Inflammatory macrophage treated with lipopolysaccharide for 1 hour (primary cell): Measurements from ENCODE around the gene SERPINA1.

Experiments used
- DNase-seq, 2 donors: peaks; one replicate each; pipeline ENCODE4 v3.0.0-alpha.2; 2020 to 2022

Gene SERPINA1

DNA sequence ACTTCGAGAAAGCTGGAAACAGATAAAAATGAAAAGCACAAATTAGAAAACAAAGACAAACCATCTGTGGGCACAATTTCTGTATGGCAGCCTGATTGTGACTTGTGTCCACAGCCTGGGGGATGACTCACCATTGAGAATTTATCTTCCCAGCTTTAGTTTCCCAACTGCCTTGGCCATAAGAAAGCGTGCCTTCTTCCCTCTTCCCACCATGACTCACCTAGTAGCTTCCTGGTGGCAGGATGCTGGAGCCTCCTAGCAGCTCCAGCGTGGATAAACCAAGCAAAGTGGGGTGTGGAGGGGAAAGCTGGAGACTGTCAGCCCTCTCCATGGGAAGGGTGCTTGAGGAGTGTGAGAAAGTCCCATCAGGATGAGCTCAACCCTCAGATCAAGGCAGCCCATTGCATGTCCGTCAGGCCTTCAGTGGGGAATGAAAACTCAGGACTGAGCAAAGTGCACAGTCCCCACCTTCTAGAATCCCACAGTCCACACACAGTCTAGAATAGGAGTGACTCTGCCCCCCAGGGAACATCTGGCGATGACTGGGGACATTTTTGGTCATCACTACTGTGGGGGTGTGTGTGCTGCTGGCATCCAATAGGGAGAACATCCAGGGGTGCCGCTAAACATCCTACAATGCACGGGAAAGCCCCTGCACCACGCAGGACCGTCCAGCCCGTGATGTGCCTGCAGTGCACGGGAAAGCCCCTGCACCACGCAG is 42.9 kb downstream of the SERPINA1 start:
- DNase-seq = peak; percentile 70 to 81

DNA sequence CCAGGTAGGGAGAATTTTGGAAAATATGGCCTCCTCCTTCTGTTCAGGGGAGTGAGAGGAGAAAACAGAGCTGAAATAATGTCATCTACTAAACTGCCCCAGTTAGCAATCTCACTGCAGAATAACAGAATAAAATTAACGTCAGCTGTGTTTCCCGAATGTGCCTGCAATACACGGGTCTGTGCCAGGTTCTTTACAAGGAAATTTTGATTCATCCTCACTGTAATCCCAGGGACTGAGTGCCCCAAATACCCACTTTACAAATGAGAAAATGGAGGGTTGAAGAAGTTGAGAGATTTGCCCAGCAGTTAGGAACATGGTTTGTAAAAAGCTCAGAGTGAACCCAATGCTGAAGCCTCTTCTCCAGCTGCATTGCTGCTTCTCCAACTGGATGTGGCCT is 44.0 kb downstream of the SERPINA1 start:
- DNase-seq = no peak

- DNase-seq = peak; percentile 40 to 46
These were observed 45.0 kb downstream of the SERPINA1 start for GRCh38 chr14:94343238-94344005.

- peak; percentile 79 for DNase-seq
These were observed 46.0 kb downstream of the SERPINA1 start for GRCh38 chr14:94342334-94342934.

GRCh38 chr14:94341656-94342333 is 46.6 kb downstream of the SERPINA1 start:
- peak; percentile 77 to 80 for DNase-seq

DNA sequence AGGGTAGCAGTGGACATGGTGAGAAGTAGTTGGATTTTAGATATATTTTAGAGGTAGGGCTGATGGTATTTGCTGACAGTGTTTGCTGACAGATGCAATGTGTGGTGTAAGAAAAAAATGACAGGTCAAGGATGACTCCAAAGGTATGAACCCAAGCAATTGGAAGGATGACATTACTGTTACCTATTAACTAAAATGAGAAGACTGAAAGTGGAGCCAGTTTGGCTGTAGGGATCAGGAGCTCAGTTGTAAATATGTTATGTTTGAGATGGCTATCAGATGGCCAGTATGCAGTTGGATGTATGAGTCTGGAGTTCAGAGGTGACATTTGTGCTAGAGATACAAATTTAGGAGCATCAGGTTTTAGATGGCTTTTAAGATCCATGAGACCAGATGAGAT is 47.9 kb downstream of the SERPINA1 start:
- DNase-seq = no peak

GRCh38 chr14:94338023-94338422 is 50.4 kb downstream of the SERPINA1 start:
- DNase-seq = no peak

GRCh38 chr14:94337274-94337673 is 51.1 kb downstream of the SERPINA1 start:
- DNase-seq = no peak

DNA sequence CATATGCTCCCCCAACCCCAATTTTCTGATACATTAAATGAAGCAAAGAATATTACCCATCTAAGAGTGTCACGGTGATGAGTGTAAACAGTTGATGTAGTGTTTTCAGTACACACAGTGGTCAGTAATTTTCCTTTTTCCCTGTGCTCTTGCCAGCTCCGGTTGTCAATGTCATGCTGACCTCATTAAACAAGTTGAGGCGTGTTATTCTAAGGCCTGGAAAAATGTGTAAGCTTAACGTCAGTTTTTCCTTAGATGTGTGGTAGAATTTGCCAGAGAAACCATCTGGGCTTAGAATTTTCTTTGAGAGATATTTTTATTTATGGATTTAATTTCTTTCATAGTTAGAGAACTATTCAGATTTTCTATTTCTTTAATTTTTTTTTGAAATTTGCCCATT is 53.5 kb downstream of the SERPINA1 start:
- DNase-seq = no peak

- DNase-seq = no peak
These were observed 55.8 kb downstream of the SERPINA1 start for GRCh38 chr14:94332587-94332986.

GRCh38 chr14:94332063-94332583 is 56.3 kb downstream of the SERPINA1 start:
- no peak for DNase-seq

DNA sequence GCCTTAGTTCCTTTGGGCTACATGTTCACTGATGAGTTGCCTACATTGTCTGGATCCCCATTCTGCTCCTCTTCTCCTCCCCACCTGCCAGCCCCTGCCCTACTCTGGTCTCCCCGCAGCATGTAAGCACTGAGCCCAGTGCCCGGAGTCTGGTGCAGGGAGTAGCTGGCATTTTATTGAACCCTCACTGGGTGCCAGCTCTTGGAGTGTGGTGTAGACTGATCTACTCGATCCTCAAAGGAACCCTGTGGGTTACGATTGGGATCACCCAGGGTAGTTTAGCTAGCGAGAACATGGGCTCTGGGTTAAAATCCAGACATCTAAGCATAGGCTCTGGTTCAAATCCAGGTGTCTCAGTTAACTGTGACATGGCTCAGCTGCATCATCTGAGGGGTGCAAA is 56.9 kb downstream of the SERPINA1 start:
- DNase-seq = no peak

DNA sequence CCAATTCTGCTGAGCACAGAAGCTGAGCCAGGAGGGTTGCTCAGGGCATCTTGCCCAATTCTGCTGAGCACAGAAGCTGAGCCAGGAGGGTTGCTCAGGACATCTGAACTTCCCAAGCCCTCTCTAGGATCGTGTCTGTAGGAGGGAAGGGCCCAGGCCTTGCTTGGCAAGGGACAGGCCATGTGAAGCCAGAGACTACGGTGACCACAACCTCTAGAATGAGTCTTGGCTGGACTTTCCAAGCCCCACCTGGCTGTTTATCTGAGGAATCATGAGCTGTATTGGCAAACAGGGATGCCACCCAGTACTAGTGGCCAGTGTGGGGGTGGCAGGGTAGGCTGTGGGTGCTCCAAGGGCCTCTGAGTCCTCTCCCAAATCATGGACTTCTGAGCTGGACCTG is 57.5 kb downstream of the SERPINA1 start:
- DNase-seq = peak; percentile 36 to 42

DNA sequence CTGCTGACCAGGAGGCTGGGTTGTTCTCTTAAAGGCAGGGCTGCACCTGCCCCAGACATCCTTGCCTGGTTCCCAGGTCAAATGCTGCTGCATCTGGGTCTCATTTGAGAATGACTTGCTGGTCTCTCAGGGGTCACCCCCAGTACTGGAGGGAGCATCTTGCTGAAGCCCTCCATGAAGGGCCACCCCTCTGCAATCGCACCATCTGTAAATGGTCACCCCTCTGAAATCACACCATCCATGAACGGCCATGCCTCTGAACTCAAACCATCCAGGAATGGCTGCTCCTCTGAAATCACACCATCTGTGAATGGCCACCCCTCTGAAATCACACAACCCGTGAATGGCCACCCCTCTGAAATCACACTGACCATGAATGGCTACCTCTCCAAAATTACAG is 58.0 kb downstream of the SERPINA1 start:
- no peak for DNase-seq

DNA sequence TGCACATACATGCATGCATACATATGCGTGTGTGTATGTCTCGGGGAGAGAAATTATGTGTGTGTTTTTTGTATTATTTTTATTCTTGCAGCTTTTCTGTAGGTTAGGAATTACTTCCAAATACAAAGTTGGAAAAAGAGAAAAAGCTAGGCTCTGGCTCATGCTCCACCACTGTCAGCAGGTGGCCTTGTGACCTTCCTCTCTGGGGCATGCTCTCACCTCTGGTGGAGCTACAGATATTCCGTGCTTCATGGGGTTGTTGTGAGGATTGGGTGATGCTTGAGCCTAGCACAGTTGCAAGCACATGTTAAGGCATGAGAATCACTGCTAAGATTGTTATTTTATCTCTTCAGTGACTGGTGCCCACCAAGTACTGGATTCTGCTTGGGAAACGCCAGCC is 58.5 kb downstream of the SERPINA1 start:
- no peak for DNase-seq

GRCh38 chr14:94328196-94328595 is 60.2 kb downstream of the SERPINA1 start:
- DNase-seq = no peak
